TTC549 (cell line): Measurements from ENCODE around the gene NFYB.
"Not testable (repeated sequence)": the region's sequence is repeated elsewhere in the genome, so short reads cannot be mapped to it uniquely, and the experiment has no call there.

Experiments
- FAIRE-seq: peaks from 2 replicates; lab custom pipeline; 2012; peaks lifted over from hg19 to GRCh38; lab: Jason Lieb, UNC

The NFYB gene

DNA sequence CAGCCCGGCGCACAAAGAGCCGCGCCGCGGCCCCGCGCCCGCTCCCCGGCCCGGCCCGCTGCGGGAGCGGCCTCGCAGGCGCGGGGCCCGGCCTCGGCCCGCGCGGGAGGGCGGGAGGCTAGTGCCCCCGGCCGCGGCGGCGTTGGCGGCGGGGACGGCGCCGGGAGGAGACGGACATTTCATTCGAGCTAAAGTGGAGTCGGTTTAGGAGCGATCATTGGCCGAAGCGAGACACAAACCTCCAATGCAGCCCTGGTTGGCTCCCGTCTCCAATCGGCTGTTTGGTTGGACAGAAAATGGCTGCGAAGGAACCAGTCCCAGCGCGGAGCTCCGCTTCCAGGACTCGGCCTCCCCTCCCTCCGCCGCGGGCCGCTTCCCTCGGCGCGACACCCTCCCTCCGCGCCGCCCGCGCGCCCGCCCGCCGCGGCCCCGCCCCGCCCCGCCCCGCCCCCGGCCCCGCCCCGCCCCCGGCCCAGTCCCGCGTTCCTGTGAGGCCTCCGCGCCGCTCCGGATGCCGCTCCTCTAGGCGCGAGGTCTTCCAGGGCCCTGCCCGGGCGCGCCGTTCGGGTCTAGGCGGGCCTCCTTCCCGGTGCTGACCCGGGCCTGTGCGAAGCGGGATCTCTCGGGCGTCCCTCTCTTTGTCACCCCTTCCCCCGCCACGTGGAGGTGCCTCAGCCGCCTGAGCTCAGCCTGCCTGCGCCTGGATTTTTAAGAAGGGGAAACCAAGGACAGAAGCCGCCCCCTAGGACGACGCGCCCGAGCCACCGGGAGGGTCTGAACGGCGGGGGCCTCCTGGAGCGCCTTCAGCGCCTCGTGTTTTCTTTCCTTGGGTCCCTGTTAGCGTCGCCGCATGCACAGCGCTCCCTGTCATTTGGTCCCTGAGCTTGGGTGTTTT is at the start of gene NFYB:
NFYB (minus strand) TSS at position 309 of the 895 bp plus-strand sequence. CDS start 2,757 bp downstream, outside the sequence.
- no peak for FAIRE-seq

DNA sequence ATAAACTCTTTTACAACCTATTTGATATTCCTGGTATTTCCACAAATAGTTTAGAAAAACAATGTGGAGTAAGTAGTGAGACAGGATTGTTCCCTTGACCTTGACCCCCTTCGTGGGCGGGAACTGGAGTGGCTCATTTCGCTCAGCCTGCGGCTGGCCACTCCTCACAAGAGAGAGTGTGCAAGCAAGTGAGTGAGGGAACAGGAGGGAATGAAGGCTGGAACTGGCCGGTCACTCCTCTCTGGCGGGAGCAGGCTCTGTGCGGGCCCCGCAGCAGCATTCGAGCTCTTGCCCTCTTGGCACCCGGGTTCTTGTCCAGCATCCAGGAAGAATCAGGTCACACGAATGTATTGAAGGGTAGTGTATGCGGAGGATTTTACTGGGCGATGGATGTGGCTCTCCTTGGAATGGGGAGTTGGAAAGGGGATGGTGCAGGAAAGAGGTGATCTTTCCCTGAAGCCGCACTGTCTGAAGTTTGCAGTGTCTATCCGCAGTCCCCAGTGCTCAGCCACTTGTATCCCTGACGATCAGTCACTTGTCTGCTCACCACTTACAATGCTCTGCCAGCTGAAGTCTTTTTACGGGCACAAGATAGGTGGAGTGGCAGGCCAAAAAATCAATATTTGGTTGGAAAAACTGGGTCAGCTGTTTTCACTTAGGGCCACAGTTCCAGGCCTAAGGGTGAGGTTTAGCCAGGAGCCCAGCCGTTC is 49.6 kb upstream of the NFYB start:
- no peak for FAIRE-seq

- no peak for FAIRE-seq
Observed at GRCh38 chr12:104183443-104183842, 45.4 kb upstream of the NFYB start.

GRCh38 chr12:104182621-104183378 is 44.8 kb upstream of the NFYB start:
- FAIRE-seq: no peak

- FAIRE-seq: no peak
Observed at GRCh38 chr12:104182144-104182543, 44.1 kb upstream of the NFYB start.

GRCh38 chr12:104181313-104181712 is 43.3 kb upstream of the NFYB start:
- no peak for FAIRE-seq

DNA sequence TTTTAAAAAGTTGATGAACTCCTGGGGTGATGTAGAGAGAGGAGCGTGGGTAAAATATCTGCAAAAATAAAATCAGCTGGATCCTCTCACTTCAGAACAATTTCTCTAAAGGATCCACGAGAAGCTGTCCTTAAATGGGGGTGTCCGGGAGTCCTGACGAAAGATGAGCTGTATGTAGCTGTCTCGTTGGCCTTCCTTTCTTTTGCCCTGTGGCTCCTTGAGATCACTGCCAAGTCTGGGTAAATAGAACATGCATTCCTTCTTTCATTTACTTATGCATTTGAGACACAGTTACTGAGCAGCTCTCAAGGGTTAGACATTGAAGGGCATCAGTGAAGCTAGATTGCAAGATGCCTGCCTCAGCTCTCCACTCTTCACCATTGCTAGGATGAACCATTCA is 42.4 kb upstream of the NFYB start:
- FAIRE-seq: no peak

GRCh38 chr12:104177663-104178501 is 39.9 kb upstream of the NFYB start:
- FAIRE-seq: no peak

- FAIRE-seq: no peak
Observed at GRCh38 chr12:104177336-104177662, 39.3 kb upstream of the NFYB start.

- FAIRE-seq: no peak
Observed at GRCh38 chr12:104175726-104176247, 37.8 kb upstream of the NFYB start.

- not testable (repeated sequence) for FAIRE-seq
Observed at GRCh38 chr12:104173804-104174203, 35.8 kb upstream of the NFYB start.

GRCh38 chr12:104172570-104172947 is 34.5 kb upstream of the NFYB start:
- FAIRE-seq: no peak

DNA sequence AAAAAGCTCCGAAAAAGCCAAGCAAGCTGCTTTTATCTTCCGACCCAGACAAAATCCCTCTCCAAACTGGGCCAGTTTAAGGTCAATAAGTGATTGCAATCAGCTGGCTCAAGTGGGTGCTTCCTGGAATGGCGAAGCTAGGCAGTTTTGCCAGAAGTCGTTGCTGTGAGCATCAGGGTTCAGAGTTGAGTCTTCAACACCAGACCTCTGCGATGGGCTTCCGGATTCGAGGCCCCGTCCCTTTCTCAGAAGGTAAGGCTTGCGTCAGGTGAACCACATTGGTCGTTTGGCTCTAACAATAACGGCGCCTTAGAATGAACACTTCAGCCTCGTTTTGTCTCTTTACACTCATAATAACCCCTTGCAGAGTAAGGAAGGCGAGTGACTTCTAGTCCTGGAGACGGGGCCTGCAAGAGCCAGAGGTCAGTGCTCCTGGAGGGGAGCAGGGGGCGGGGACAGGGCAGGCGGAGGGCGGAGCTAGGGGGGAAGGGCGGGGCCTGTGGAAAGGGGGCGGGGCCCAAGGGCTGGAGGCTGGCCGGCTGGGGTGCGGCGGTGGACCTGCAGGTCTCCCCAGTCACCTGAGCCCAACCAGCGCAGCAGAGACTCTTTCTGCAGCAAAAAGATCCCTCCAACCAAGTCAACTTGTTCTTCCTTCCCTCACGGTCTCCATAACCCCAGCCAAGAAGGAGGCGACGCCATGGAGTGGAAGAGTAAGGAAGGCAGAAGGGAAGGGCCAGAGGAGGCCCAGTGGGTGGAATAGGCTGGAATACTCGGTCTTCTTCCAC is 34.0 kb upstream of the NFYB start:
- FAIRE-seq: no peak

GRCh38 chr12:104168596-104168995 is 30.6 kb upstream of the NFYB start:
- FAIRE-seq: no peak

- FAIRE-seq: no peak
Observed at GRCh38 chr12:104167519-104168458, 29.8 kb upstream of the NFYB start.

GRCh38 chr12:104166465-104166864 is 28.5 kb upstream of the NFYB start:
- no peak for FAIRE-seq

- FAIRE-seq: no peak
Observed at GRCh38 chr12:104165801-104166200, 27.8 kb upstream of the NFYB start.

DNA sequence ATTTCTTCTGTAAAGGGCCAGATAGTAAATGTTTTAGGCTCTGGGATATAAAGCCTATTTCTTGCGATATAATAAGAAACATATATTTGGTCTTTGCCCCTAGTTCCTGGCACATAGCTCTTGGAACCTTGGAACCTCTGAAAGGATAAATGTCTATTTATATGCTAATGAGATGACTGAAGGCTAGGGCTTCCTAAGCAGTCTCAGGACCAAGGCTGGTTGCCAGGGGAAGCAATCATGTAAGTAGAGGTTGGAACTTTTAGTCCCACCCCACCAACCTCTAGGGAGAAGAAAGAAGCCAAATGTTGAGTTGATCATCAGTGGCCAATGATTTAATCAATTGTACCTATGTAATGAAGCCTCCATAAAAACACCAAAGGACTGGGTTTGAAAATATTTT is 26.6 kb upstream of the NFYB start:
- no peak for FAIRE-seq

DNA sequence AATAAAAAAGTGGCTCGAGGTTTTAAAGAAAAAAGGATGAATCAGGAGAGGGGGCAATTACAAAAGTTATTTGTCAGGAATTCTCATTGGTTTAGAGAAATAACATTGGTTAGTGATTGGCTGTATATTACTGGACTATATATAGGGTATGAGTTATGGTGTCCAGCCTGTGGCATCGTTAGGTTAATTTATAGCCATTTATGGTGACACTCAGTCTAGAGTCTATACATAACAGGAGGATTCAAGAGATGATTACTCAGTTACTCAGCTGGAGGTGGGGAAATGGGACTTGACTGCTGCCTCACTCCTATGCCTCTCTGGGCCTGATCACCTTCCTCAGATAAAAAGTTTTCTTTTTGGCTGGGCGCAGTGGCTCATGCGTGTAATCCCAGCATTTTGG is 25.6 kb upstream of the NFYB start:
- no peak for FAIRE-seq

DNA sequence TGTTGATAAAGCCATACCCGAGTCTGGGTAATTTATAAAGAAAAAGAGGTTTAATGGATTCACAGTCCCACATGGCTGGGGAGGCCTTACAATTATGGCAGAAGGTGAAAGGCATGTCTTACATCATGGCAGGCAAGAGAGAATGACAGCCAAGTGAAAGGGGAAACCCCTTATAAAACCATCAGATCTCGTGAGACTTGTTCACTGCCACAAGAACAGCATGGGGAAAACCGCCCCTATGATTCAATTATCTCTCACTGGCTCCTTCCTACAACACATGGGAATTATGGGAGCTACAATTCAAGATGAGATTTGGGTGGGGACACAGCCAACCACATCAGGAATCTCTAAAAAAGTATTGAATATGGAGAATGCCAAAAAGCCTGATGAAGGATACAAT is 25.0 kb upstream of the NFYB start:
- not testable (repeated sequence) for FAIRE-seq
